A172 (cell line): ENCODE data around the gene KCNF1. TPM values are rescaled to one million over a fixed set of nuclear protein-coding genes. Genes with fewer than 3 reads are reported as not detected.
A peak's percentile ranks its signal among the peaks of the same experiment; 100 is the strongest.

Source experiments
- DNase-seq: peaks from one replicate; pipeline ENCODE4 v3.0.0-alpha.2; 2015; ENCODE audit warnings: low spot score
- total RNA-seq: library from RNA; depleted of rRNA; stranded (reverse); fragments of >200 nt; shearing (Covaris generic); gene quantifications from 2 replicates; pipeline ENCODE4 v1.2.3, GENCODE V29; 2014; rRNA removed

The KCNF1 gene, protein sequence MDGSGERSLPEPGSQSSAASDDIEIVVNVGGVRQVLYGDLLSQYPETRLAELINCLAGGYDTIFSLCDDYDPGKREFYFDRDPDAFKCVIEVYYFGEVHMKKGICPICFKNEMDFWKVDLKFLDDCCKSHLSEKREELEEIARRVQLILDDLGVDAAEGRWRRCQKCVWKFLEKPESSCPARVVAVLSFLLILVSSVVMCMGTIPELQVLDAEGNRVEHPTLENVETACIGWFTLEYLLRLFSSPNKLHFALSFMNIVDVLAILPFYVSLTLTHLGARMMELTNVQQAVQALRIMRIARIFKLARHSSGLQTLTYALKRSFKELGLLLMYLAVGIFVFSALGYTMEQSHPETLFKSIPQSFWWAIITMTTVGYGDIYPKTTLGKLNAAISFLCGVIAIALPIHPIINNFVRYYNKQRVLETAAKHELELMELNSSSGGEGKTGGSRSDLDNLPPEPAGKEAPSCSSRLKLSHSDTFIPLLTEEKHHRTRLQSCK
- total RNA-seq = 0.14 and 0.71 TPM in 2 replicates

GRCh38 chr2:10911291-10912075 lies at the start of gene KCNF1:
TSS of gene KCNF1 (plus strand) at chr2:10911934. CDS start at chr2:10912427, 493 bp downstream.
- peak; percentile 61 for DNase-seq

- no peak for DNase-seq
These were observed 49.4 kb upstream of the KCNF1 start for GRCh38 chr2:10862330-10862729.

- DNase-seq = no peak
These were observed 48.7 kb upstream of the KCNF1 start for GRCh38 chr2:10863047-10863446.

GRCh38 chr2:10863837-10864236 lies 47.9 kb upstream of the KCNF1 start:
- DNase-seq = no peak

GRCh38 chr2:10864251-10864650 lies 47.5 kb upstream of the KCNF1 start:
- no peak for DNase-seq

DNA sequence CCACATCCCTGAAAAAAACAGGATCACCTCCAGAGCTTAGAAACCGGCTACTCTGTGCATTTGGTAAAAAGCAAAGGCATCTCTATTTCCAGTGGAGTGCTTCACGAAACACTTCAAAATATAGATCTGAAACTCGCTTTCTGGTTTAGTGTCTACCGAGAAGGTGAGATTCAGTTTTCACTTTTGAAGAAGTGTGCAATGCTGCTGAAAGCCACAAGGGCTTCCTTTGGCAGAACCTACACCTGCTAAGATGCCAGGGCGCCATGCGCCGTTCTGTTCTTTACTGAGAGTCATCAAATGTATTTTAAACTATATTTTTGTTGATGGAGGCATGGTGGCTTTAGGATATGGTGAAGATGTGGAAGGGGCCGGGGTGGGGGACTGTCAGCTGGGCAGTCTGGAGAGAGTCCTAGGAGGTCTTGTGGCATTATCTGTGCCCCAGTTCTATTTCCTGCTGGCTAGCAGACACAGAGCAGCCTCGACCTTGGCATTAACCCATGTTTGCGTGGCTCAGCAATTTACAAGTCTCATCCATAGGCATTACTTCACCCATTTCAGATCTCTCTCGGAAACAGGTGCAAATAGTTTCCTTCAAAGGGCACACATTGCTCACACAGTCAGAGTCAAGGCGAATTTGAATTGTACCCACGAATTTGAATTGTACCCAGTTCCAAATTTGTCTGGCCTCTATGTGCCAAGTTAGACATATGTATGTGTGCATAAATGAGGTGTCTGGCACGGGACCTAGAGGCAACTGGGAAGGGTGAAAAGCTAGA lies 46.7 kb upstream of the KCNF1 start:
- DNase-seq = no peak

DNA sequence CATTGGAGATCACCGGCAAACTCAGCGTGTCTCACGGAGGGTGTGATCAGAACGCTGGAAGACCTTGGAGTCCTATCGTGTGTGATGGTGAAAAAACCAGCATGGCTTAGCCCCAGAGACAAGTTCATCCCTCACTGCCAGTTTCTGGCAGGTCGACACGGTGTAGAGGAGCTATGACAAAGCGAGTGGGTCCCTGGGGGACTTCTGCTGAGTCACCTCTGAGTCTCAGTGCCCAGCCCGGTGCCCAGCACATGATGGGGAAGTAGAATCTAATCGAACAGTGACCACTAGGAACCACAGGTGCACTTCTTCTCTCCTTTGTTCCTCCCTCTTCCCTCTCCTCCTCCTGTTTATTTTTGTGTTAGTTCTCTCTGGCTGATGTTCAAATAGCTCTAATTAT lies 45.9 kb upstream of the KCNF1 start:
- DNase-seq = no peak

DNA sequence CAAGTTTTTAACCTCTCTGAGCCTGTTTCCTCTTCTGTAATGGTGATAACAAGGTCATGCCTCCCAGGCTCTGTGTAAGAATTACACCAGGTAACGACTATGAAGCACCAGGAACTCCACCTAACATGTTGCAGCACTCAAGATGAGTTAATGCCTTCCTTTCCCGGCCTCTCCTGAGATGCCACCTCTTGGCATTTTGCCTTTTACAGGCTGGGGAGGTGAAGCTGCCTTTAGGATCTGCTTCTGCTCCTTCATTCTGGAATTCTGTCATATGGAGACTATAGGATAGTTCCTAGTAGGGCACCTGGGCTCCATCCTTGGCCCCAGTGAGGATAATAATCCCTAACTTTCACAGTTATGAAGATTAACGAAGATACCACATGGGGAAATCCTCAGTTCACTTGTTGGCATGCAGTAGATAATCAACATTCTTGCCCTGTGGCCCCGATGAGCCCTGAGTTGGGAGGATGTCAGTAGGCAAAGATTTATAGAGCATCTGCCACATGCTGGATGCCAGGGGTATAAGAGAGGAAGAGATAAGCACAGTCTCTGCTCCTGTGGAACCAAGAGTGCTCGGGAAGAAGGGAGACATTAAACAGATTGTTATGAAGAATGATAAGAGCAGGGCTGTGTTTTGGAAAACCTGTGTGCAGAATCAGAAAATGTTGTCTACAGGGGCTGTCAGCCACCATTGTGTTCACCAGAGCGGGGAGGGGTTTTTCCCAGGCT lies 43.9 kb upstream of the KCNF1 start:
- peak; percentile 63 for DNase-seq

DNA sequence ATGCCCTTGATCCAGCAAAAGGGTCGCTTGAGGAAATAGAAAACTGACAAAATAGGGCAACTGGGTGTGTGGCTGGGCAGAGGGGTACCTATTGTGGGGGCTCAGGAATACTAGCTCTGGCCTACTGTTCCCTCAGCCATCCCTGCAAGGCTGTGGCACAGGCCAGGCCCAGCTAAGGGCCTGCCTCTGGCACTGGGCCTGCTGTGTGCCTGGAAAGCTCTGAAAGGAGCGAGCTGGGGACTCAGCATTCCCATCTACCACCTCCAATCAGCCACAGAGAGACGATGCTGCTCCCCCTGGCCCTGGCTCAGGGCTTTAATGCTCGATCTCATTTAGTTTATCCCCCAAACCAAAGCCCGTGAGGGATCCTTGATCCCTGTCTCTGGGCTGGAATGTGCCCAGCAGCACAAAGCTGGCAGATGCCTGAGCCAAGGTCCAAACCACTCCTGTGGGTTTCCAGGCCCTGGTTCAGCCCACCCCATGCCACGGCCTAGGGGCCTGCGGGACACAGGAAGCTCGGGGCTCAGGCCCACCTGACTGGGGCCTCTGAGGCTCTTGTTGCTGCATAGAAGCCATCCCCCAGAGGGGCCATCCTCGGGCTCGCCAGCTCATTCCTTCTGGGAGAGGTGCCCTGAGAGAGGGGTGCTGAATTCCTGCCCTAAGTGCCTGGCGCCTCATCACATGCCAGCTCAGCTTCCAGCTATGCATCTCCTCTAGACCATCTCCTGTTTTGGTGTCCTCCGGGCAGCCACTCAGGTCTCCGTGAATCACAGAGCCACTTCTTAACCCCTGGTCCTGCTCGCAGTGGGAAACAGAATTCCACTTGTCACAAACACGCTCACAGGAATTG lies 43.0 kb upstream of the KCNF1 start:
- peak; percentile 87 for DNase-seq

GRCh38 chr2:10871978-10872377 lies 39.8 kb upstream of the KCNF1 start:
- no peak for DNase-seq

GRCh38 chr2:10873171-10873570 lies 38.6 kb upstream of the KCNF1 start:
- no peak for DNase-seq

DNA sequence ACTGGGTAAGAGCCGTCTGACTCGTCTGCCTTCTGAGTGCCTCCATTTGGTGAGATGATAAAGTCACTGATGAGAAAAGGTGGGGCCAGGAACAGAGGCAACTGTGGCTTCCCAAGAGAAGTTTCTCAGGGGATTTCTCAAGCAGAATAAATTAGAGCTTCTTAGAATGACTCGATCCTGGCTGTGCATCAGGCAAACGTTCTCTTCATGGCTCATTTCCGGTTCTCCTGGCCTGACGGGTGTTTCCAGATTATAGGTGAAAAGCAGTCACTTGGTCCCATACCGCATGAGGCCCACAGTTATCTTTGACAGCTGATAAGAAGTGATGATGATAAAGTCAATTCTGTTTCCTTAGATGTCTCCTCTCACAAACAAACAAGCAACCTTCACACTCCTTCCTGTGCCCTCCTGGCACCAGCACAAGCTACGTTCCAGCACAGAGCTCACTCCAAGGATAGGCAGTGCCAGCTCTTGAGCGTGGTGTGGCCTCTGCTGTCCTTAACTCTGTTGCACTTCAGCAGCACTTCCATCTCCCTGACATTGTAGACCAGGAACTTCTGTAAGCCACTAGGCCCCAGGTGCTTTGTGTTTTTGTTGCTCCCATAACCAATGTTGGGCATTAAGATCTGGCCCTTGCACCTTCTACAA lies 37.8 kb upstream of the KCNF1 start:
- peak; percentile 54 for DNase-seq

DNA sequence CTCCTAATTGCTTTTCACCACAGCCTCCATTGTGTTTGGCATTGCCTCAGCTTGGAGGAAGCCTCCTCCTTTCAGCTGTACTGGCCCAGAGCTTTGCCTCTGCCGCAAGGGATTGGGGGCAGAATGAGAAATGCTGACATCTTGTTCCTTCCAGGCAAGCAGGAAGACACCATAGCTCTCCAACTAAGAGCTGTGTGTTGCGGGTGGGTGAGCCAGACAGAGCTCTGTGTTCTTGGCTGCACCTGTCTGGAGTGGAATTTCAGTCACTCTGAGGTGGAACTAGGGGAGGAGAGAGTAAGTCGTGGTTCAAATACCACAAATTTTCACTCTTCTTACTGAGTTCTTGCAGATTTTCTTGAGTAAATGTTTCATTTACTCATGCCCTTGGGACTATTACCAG lies 36.6 kb upstream of the KCNF1 start:
- no peak for DNase-seq

DNA sequence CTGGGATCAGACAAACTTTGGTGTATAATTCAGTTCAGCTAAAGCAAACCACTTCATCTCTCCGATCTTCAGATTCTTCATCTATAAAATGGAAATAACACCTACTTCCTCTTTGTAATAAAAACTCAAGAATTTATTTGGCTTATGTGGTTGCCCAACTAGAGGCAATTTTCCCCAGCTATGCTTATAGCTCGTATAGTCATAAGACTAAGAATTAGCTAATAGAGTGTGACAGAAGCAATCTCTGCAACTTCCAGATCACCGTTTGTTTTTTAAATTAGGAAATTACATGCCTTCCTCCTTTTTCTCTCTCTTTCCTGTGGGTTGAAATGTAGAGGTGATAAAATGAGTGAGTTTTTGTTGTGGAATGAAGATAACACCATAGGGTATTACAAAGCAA lies 35.3 kb upstream of the KCNF1 start:
- no peak for DNase-seq

DNA sequence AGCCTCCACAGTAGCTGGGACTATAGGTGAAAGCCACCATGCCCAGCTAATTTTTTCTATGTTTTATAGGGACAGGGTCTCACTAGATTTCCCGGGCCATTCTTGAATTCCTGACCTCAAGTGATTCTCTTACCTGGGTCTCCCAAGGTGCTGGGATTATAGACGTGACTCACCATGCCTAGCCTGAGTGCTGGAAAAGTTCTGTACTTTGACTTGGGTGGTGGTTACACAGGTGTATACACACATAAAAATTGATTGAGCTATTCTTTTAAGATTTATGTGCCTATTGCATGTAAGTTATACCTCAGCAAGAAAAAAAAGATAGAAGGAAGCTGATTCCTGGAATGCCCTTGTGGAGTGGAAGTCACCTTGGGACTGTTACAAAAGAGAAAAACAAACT lies 34.8 kb upstream of the KCNF1 start:
- no peak for DNase-seq

DNA sequence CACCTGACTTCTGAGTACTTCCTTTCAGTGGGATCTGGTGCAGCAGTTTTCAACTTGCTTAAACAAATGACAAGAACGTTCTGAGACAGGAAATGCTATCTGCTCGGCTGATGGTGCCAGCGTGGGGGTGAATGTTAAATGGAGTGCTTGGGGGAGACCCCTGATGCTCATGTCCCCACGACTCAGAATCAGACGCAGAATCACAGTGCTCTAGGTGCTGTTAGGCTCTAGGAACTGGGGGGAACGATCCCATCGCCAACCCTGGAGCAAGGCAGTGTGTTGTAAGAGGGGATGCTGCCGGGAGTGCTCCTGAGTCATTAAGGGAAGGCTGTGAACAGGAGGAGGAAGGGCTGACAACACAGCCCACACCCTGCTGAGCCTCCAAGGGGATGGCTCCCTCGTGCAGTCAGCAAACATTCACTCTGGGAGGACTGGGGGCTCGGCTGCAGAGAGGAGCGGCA lies 34.1 kb upstream of the KCNF1 start:
- no peak for DNase-seq

- DNase-seq = no peak
These were observed 33.3 kb upstream of the KCNF1 start for GRCh38 chr2:10878268-10878915.

- no peak for DNase-seq
These were observed 32.6 kb upstream of the KCNF1 start for GRCh38 chr2:10879159-10879558.
